Stimulated activated CD4-positive, alpha-beta T cell treated with anti-CD3 and anti-CD28 coated beads, TNF-alpha, amount 100 ng/mL, for 48 hours (primary cell): Measurements from ENCODE around the gene PTPRD.

Source experiments
- DNase-seq, 3 donors: peaks; one replicate each; pipeline ENCODE4 v3.0.0-alpha.2; 2020; ENCODE audit warnings: low read depth in 3 of 3

PTPRD gene

DNA sequence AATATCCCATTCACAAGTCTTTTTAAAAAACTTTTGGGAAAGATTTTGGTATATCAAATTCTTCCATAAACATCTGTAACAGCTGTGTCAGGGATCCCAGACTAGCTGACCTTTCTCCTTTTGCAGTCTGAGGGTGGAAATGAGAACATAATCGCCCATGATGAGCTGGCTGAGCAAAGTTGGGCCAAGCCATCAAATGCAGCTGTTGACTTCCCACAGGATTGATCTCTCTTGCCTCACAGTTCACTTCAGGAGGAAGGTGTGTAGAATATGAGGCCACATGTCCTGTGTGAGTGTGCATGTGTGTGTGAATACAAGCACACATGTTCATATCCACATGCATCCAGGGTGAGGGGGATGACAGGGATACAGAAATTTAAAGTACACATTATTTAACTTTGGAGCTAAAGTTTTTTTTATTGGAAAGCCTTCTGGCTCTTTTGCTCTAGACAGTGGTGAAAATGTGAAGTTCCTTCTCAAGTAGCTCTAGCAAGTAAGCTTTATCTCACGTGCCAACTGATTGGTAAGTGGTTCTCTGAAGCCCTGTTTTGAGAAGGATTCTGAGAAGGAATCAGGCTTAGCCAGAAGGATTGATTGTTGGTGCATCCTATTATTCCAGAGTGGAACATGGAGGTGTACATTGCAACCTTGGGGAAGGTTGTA, 2344.5 kb downstream of the PTPRD start:
- DNase-seq = no peak

GRCh38 chr9:8267636-8268035, 2345.2 kb downstream of the PTPRD start:
- DNase-seq = no peak

GRCh38 chr9:8266861-8267260, 2345.9 kb downstream of the PTPRD start:
- DNase-seq = no peak

GRCh38 chr9:8265281-8265680, 2347.5 kb downstream of the PTPRD start:
- DNase-seq = no peak
